ENCODE results near the gene LHX3. TPM values are rescaled to one million over a fixed set of nuclear protein-coding genes. Genes with fewer than 3 reads are reported as not detected.

LHX3 gene
- total and polyA plus RNA-seq, 2 donors (not counting 1 experiment from before 2014, with no cell fraction given) = 0.07 to 0.30 TPM

DNA sequence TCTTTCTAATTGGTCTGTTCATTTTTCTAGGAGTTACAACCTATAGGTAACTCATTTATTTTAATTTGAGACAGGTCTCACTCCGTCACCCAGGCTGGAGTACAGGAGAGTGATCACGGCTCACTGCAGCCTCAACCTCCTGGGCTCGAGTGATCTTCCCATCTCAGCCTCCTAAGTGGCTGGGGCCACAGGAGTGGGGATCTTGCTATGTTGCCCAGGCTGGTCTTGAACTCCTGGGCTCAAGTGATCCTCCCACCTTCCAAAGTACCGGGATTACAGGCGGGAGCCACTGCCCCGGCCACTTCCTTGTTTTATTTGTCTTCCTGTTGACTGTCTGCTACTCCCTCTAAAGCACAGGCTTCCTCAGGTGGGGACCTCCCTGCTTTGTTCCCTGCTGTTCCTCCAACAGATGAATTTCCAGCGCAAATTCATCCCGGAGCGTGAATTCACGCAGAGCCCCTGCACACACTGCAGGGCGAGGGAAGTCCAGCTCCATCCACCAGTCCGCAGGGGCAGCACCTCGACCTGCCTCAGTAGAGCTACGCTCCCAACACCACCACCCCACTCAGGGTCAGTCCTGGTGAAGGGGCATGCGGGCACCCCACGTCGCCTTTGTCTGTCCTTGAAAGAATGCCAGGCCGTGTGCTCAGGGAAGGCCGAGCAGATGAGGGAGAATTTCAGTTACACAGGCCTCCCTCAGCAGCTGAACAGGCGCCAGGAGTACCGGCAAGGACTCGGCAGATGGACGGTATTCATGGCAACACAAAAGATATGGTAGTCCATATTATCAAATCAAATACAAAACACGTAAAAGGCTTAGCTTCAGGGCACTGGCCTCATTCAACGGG, 34.4 kb upstream of the LHX3 start:
- peaks cover 83% of the 10 kb centered on the region for H4K20me1 ChIP-seq (ENCODE audit: control insufficient read depth, insufficient read depth, low read length, poor library complexity, severe bottlenecking)
- peaks cover 2 to 45% of the 10 kb centered on the region in 2 experiments for H3K36me3 ChIP-seq (replicated peaks in 1 of 2; ENCODE audit: control extremely low read depth in 1 of 2, control insufficient read depth in 1 of 2, extremely low read depth in 1 of 2, insufficient read depth in 2 of 2, low read length in 1 of 2)
- peak overlapping the region; percentile 86 for H3K4me2 ChIP-seq (replicated peaks; ENCODE audit: low read depth, low read length, poor library complexity, severe bottlenecking)
- H3K4me1 ChIP-seq (ENCODE audit: control insufficient read depth in 2 of 2, insufficient read depth in 2 of 2, low read length in 2 of 2) = peaks cover 69 to 89% of the 10 kb centered on the region in 2 donors
- intact Hi-C loops (cut with micrococcal nuclease) = loop anchor here (5.0 kb wide), 1 partner anchor 47 kb away; no protein-coding TSS in a partner anchor
- H2AFZ ChIP-seq (ENCODE audit: insufficient read depth, low read depth, low read length, poor library complexity, severe bottlenecking) = no peak overlapping the region
- peak overlapping the region in 3 of 5 experiments; percentile 11 to 40 (median 26) for H3K4me3 ChIP-seq (ENCODE audit: control extremely low read depth in 1 of 5, extremely low read depth in 1 of 5, insufficient read depth in 1 of 5, low read depth in 2 of 5, low read length in 4 of 5)
- TF ChIP-seq, protein P1, sequence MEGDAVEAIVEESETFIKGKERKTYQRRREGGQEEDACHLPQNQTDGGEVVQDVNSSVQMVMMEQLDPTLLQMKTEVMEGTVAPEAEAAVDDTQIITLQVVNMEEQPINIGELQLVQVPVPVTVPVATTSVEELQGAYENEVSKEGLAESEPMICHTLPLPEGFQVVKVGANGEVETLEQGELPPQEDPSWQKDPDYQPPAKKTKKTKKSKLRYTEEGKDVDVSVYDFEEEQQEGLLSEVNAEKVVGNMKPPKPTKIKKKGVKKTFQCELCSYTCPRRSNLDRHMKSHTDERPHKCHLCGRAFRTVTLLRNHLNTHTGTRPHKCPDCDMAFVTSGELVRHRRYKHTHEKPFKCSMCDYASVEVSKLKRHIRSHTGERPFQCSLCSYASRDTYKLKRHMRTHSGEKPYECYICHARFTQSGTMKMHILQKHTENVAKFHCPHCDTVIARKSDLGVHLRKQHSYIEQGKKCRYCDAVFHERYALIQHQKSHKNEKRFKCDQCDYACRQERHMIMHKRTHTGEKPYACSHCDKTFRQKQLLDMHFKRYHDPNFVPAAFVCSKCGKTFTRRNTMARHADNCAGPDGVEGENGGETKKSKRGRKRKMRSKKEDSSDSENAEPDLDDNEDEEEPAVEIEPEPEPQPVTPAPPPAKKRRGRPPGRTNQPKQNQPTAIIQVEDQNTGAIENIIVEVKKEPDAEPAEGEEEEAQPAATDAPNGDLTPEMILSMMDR (IDR thresholded peaks at IDR 0.05) = no peak
- no peak for TF ChIP-seq EZH2 (IDR thresholded peaks at IDR 0.05; ENCODE audit: borderline replicate concordance, insufficient read depth, low read depth, low read length, poor library complexity, severe bottlenecking)
- H3K27me3 Mint-ChIP-seq = no peaks in the 10 kb centered on the region
- peaks cover 96% of the 10 kb centered on the region for H3K79me2 ChIP-seq (ENCODE audit: control insufficient read depth, insufficient read depth, low read length)
- ATAC-seq (ENCODE audit: low read depth) (no peak), DNase-seq (no peak)
- H3K27me3 ChIP-seq (replicated peaks in 1 of 4; ENCODE audit: control extremely low read depth in 1 of 4, control insufficient read depth in 3 of 4, insufficient read depth in 4 of 4, low read length in 3 of 4) = no peaks in the 10 kb centered on the region
- peak overlapping the region; percentile 48 for H3K9ac ChIP-seq (ENCODE audit: low read length)
- peaks cover 89% of the 10 kb centered on the region for H3K4me1 Mint-ChIP-seq
- no peaks in the 10 kb centered on the region for H3K9me3 Mint-ChIP-seq (ENCODE audit: insufficient read depth)
- H3K27ac ChIP-seq (ENCODE audit: low read length in 2 of 2) = peak overlapping the region; percentile 54 to 78
- H3K4me3 Mint-ChIP-seq = peak overlapping the region; percentile 94
- peak overlapping the region; percentile 90 for H3K27ac Mint-ChIP-seq
- ChIA-PET POLR2A (interaction anchor here (0.5 to 3.6 kb wide), 4 partner anchors 13 to 75 kb away, joined by 3 to 53 read pairs (median 4); no protein-coding TSS in a partner anchor), CTCF (interaction anchor here (0.7 to 8.5 kb wide), 10 partner anchors 8 to 70 kb away, joined by 3 to 102 read pairs (median 4); no protein-coding TSS in a partner anchor)
- no peaks in the 10 kb centered on the region for H3K9me3 ChIP-seq (ENCODE audit: control extremely low read depth in 1 of 3, control insufficient read depth in 2 of 3, insufficient read depth in 1 of 3, low read length in 2 of 3)
- WGBS (ENCODE audit: insufficient coverage) = 65% methylated on average over 25 of the region's 25 CpGs

Data from B cell (primary cell).